Measurements from ENCODE around the gene CLIC1. TPM values are rescaled to one million over a fixed set of nuclear protein-coding genes. Genes with fewer than 3 reads are reported as not detected.

Gene CLIC1
- total and polyA plus RNA-seq, 10 of the 15 experiments (the other 5 are each of a cell fraction or from before 2014, with no cell fraction given): 446 to 1,266 (median 636) TPM

DNA sequence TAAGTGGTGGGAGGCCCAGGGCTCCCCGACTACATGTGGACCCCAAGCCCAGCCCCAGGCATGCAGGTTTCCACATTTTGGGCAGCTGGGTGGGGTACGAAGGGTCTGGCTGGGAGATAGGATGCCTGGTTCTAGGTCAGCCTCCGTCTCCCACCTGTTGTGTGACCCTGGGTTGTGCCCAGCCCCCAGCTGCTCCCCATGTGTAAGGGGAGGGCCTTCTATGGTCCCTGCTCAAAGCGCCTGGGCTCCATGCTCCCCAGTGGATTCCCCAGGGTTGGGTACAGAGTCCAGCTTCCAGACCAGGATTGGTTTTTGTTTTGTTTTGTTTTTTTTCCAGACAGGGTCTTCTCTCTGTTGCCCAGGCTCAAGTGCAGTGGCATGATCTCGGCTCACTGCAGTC, 41.9 kb upstream of the CLIC1 start:
- Histone ChIP-seq H3K4me2 (ENCODE audit: control insufficient read depth, insufficient read depth) (no peak overlapping the region), H3K27me3 (replicated peaks in 1 of 2; ENCODE audit: control insufficient read depth in 2 of 2, insufficient read depth in 2 of 2, low read length in 1 of 2) (no peaks in the 10 kb centered on the region), H3K27ac (ENCODE audit: control insufficient read depth, insufficient read depth) (no peak overlapping the region), H3K79me2 (ENCODE audit: control insufficient read depth, insufficient read depth, low read length) (no peaks in the 10 kb centered on the region), H3K36me3 (ENCODE audit: control insufficient read depth in 2 of 2, insufficient read depth in 2 of 2, low read length in 1 of 2) (peaks cover 0 to 34% of the 10 kb centered on the region in 2 experiments; a peak in 3 of 4 replicates), H3K4me3 (no peak overlapping the region), H3K9me3 (replicated peaks; ENCODE audit: control insufficient read depth, insufficient read depth, low read length) (no peaks in the 10 kb centered on the region), H3K9ac (ENCODE audit: control insufficient read depth, insufficient read depth, low read length) (no peak overlapping the region), H3K4me1 (ENCODE audit: control insufficient read depth, insufficient read depth, low read length) (peaks cover 18% of the 10 kb centered on the region), H4K20me1 (ENCODE audit: control insufficient read depth, insufficient read depth) (no peaks in the 10 kb centered on the region), H2AFZ (ENCODE audit: control insufficient read depth, low read depth, low read length) (no peak overlapping the region)
- intact Hi-C loops (cut with micrococcal nuclease; ENCODE audit: unreplicated experiment) (loop anchor here (10.0 kb wide), 1 partner anchor 47 kb away; the partner anchor contains the start of gene HSPA1B), in situ Hi-C loops (cut with MboI) (no loop called here)
- ChIA-PET POLR2A (interaction anchor here (1.0 to 3.2 kb wide), 7 partner anchors 12 to 114 kb away, joined by 3 to 12 read pairs (median 5); partner anchors contain the start of genes HSPA1A, HSPA1L, LSM2 and VARS1), RAD21 (ENCODE audit: unreplicated experiment) (interaction anchor here (1.1 to 2.1 kb wide), 2 partner anchors 18 to 52 kb away, joined by 3 to 8 read pairs; no protein-coding TSS in a partner anchor), SMC1A (ENCODE audit: uncharacterized antibody, unreplicated experiment) (interaction anchor here (1.1 to 1.2 kb wide), 4 partner anchors 8 to 83 kb away, joined by 3 to 6 read pairs (median 4); partner anchors contain the start of gene VARS1), CTCF (interaction anchor here (1.9 to 4.1 kb wide), 3 partner anchors 10 to 17 kb away, joined by 6 to 12 read pairs (median 8); partner anchors contain the start of gene VARS1)
- DNase-seq (ENCODE audit: low read depth, low spot score) (no peak), ATAC-seq (no peak), FAIRE-seq (no peak)
- no TSS peak for BruUV-seq (replicated peaks)
- TF ChIP-seq RBBP5 (conservative IDR thresholded peaks at IDR 0.05) (no peak), EZH2 (IDR thresholded peaks at IDR 0.05; ENCODE audit: borderline replicate concordance, control insufficient read depth, low read depth, low read length) (no peak), RFX5 (IDR thresholded peaks at IDR 0.05; ENCODE audit: low read depth, low read length) (no peak), HDGF (IDR thresholded peaks at IDR 0.05) (no peak), FOXK2 (IDR thresholded peaks at IDR 0.05) (no peak), DPF2 (IDR thresholded peaks at IDR 0.05) (no peak), ZBTB33 (IDR thresholded peaks at IDR 0.05) (no peak), E4F1 (IDR thresholded peaks at IDR 0.05; ENCODE audit: borderline replicate concordance, partially characterized antibody) (no peak), HDAC2 (IDR thresholded peaks at IDR 0.05) (no peak)
- TF ChIP-seq, protein P1, sequence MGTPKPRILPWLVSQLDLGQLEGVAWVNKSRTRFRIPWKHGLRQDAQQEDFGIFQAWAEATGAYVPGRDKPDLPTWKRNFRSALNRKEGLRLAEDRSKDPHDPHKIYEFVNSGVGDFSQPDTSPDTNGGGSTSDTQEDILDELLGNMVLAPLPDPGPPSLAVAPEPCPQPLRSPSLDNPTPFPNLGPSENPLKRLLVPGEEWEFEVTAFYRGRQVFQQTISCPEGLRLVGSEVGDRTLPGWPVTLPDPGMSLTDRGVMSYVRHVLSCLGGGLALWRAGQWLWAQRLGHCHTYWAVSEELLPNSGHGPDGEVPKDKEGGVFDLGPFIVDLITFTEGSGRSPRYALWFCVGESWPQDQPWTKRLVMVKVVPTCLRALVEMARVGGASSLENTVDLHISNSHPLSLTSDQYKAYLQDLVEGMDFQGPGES (IDR thresholded peaks at IDR 0.05): no peak
- TF ChIP-seq, protein P2, sequence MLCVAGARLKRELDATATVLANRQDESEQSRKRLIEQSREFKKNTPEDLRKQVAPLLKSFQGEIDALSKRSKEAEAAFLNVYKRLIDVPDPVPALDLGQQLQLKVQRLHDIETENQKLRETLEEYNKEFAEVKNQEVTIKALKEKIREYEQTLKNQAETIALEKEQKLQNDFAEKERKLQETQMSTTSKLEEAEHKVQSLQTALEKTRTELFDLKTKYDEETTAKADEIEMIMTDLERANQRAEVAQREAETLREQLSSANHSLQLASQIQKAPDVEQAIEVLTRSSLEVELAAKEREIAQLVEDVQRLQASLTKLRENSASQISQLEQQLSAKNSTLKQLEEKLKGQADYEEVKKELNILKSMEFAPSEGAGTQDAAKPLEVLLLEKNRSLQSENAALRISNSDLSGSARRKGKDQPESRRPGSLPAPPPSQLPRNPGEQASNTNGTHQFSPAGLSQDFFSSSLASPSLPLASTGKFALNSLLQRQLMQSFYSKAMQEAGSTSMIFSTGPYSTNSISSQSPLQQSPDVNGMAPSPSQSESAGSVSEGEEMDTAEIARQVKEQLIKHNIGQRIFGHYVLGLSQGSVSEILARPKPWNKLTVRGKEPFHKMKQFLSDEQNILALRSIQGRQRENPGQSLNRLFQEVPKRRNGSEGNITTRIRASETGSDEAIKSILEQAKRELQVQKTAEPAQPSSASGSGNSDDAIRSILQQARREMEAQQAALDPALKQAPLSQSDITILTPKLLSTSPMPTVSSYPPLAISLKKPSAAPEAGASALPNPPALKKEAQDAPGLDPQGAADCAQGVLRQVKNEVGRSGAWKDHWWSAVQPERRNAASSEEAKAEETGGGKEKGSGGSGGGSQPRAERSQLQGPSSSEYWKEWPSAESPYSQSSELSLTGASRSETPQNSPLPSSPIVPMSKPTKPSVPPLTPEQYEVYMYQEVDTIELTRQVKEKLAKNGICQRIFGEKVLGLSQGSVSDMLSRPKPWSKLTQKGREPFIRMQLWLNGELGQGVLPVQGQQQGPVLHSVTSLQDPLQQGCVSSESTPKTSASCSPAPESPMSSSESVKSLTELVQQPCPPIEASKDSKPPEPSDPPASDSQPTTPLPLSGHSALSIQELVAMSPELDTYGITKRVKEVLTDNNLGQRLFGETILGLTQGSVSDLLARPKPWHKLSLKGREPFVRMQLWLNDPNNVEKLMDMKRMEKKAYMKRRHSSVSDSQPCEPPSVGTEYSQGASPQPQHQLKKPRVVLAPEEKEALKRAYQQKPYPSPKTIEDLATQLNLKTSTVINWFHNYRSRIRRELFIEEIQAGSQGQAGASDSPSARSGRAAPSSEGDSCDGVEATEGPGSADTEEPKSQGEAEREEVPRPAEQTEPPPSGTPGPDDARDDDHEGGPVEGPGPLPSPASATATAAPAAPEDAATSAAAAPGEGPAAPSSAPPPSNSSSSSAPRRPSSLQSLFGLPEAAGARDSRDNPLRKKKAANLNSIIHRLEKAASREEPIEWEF (IDR thresholded peaks at IDR 0.05; ENCODE audit: insufficient replicate concordance, low read depth, low read length): no peak
- WGBS (ENCODE audit: insufficient coverage, insufficient replicate concordance, low lambda C conversion rate, missing lambda C conversion rate): 91% methylated on average over 5 of the region's 5 CpGs

Measured in GM12878 (cell line).